Left ventricle myocardium inferior (tissue), 1 donor: ENCODE results near the gene SLC1A4. TPM values are rescaled to one million over a fixed set of nuclear protein-coding genes. Genes with fewer than 3 reads are reported as not detected.

ENCODE experiments used
- DNase-seq: peaks from one replicate; pipeline ENCODE4 v3.0.0-alpha.2; 2020
- H3K27ac ChIP-seq: fragments of 200-600 bp; replicated peaks from 2 replicates; pipeline ENCODE4 v1.8.0; 2021
- H3K27me3 ChIP-seq: fragments of 200-600 bp; 2 replicates; pipeline ENCODE4 v1.8.0; 2021; ENCODE audit warnings: low read depth
- H3K36me3 ChIP-seq: fragments of 200-600 bp; 2 replicates; pipeline ENCODE4 v1.8.0; 2021
- H3K4me1 ChIP-seq: fragments of 200-600 bp; 2 replicates; pipeline ENCODE4 v1.8.0; 2021
- H3K4me3 ChIP-seq: fragments of 200-600 bp; 2 replicates; pipeline ENCODE4 v1.8.0; 2021; ENCODE audit warnings: mild to moderate bottlenecking, moderate library complexity
- H3K9me3 ChIP-seq: fragments of 200-600 bp; replicated peaks from 2 replicates; pipeline ENCODE4 v1.8.0; 2021
- intact Hi-C: fragments of 100-400 bp; cut with micrococcal nuclease; formaldehyde crosslinking; loops from one replicate; pipeline ENCODE4 v1.11.0; 2022
- total RNA-seq: library from RNA; stranded (reverse); fragmentation: NEBNext Ultra II Directional; extraction: Animal tissue kit (Norgen Biotek cat#: 25700); gene quantifications from one replicate; pipeline ENCODE4 v1.2.1, GENCODE V29; 2021
- TF ChIP-seq, protein P1 (sequence below): fragments of 200-600 bp; IDR thresholded peaks from 2 replicates; pipeline ENCODE4 v1.8.0; 2021; ENCODE audit warnings: antibody characterized with exemption, mild to moderate bottlenecking, borderline replicate concordance
- donor health status: DM: no; HTN: yes; CAD: no; lungs with severe emphysema.

Gene SLC1A4
- total RNA-seq, 1 donor from 2014 or later, result 13.2 TPM

- TF ChIP-seq, protein P1, sequence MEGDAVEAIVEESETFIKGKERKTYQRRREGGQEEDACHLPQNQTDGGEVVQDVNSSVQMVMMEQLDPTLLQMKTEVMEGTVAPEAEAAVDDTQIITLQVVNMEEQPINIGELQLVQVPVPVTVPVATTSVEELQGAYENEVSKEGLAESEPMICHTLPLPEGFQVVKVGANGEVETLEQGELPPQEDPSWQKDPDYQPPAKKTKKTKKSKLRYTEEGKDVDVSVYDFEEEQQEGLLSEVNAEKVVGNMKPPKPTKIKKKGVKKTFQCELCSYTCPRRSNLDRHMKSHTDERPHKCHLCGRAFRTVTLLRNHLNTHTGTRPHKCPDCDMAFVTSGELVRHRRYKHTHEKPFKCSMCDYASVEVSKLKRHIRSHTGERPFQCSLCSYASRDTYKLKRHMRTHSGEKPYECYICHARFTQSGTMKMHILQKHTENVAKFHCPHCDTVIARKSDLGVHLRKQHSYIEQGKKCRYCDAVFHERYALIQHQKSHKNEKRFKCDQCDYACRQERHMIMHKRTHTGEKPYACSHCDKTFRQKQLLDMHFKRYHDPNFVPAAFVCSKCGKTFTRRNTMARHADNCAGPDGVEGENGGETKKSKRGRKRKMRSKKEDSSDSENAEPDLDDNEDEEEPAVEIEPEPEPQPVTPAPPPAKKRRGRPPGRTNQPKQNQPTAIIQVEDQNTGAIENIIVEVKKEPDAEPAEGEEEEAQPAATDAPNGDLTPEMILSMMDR, result no peak
- intact Hi-C loops, result loop anchor here (5.0 kb wide), 1 partner anchor 118 kb away; no protein-coding TSS in a partner anchor
- Histone ChIP-seq H3K4me3 (no peak overlapping the region), H3K9me3 (no peaks in the 10 kb centered on the region), H3K27ac (no peak overlapping the region), H3K36me3 (no peaks in the 10 kb centered on the region), H3K27me3 (no peaks in the 10 kb centered on the region), H3K4me1 (peaks cover 12% of the 10 kb centered on the region)
- no peak for DNase-seq
Measured at GRCh38 chr2:65035351-65035943, 46.2 kb downstream of the SLC1A4 start.

DNA sequence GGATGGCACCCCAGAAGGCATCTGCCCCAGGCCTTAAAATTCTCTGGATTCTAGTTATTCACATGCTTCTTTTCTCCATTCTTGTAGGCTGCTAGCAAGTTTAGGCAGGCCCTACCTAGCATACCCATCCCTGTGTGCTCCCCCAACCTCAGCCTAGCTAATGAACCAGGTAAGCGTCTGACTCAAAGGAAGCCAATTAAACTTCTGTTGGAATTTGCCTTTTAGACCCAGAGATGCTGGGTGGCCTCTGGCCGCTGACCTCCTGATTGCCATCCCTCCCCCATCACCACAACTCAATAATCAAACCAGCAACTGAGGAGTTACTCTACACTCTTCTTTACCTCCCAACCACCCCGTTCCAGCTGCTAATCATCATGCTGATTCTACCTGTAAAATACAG, 48.0 kb downstream of the SLC1A4 start:
- TF ChIP-seq, protein P1, result no peak
- no peak overlapping the region for H3K4me3 ChIP-seq
- no peaks in the 10 kb centered on the region for H3K27me3 ChIP-seq
- no peak overlapping the region for H3K27ac ChIP-seq
- H3K36me3 ChIP-seq, result no peaks in the 10 kb centered on the region
- peaks cover 8% of the 10 kb centered on the region for H3K4me1 ChIP-seq
- no peak for DNase-seq
- intact Hi-C loops, result loop anchor here (5.0 kb wide), 1 partner anchor 120 kb away; no protein-coding TSS in a partner anchor
- no peaks in the 10 kb centered on the region for H3K9me3 ChIP-seq

- no peak for DNase-seq
Measured at GRCh38 chr2:65039640-65040039, 50.4 kb downstream of the SLC1A4 start.

DNA sequence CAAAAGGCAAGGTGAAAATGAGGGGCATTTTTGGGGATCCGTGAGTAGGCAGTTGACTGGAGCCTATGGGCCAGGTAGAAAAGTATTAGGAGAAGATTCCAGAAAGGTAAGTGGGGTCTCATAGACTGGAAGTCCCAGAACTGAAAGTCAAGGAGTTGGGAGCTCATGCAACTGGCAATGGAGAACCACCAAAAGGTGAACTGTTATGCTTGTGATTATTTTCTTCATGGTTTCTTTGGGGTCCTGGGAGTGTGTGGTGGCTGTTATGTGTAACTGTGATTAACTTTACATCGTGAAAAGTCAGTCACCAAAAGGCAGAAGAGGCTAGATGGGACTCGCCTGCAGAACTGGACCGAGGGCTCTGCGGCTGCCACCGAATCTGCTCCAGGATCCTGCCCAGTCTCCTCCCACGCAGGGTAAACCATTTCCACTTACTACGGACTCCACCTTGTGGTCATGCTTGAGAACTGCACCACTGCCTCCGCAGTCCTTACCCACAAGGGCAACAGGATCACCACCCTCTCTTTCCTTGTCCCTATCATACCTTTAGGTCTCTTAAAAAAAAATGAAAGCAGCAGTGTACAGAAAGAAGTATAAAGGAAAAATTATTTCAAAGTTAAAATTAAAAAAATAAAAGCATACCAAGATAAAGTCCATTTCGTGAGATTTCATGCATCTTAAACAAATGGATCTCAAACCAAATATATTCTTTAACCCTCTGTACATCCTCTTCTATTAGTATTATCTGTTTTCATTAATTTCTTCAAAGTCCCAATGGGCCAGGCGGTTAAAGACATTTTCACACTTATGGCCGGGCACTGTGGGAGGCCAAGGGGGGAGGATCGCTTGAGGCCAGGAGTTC, 51.4 kb downstream of the SLC1A4 start:
- Histone ChIP-seq H3K36me3 (no peaks in the 10 kb centered on the region), H3K27ac (no peak overlapping the region), H3K27me3 (no peaks in the 10 kb centered on the region), H3K4me3 (peak overlapping the region; percentile 43), H3K9me3 (peaks cover 11% of the 10 kb centered on the region), H3K4me1 (peaks cover 16% of the 10 kb centered on the region)
- TF ChIP-seq, protein P1, result peak; percentile 99
- peak; percentile 82 for DNase-seq
- intact Hi-C loops, result no loop called here

More at GRCh38 chr2:65039640-65040039, 50.4 kb downstream of the SLC1A4 start:
- H3K9me3 ChIP-seq, result peaks cover 9% of the 10 kb centered on the region
- H3K27ac ChIP-seq, result no peak overlapping the region
- intact Hi-C loops, result loop anchor here (5.0 kb wide), 1 partner anchor 122 kb away; no protein-coding TSS in a partner anchor
- no peaks in the 10 kb centered on the region for H3K27me3 ChIP-seq
- H3K4me3 ChIP-seq, result no peak overlapping the region
- H3K4me1 ChIP-seq, result peaks cover 16% of the 10 kb centered on the region
- H3K36me3 ChIP-seq, result no peaks in the 10 kb centered on the region
- TF ChIP-seq, protein P1, result no peak

DNA sequence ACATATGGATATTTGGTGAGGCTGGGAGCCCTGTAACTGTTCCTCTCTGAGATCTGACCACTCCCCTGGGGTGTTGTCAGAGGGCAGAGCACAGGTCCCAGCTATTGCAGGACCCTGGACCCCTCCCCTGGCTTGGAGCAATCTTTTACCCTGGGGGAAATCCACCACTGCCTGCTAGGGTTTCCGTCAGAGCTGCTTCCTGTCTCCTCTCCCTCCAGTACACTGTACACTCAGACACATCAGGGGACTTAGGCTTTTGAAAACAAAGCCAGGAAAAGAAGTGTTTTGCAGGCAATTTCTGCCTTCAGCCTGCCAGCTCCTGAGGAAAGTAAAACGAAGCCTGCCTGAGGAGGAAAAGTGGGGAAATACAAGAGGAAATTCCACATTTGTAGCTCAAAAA, 53.8 kb downstream of the SLC1A4 start:
- TF ChIP-seq, protein P1, result no peak
- Histone ChIP-seq H3K27me3 (no peaks in the 10 kb centered on the region), H3K9me3 (peaks cover 11% of the 10 kb centered on the region), H3K4me1 (peaks cover 21% of the 10 kb centered on the region), H3K4me3 (no peak overlapping the region), H3K36me3 (no peaks in the 10 kb centered on the region), H3K27ac (peak overlapping the region; percentile 44)
- intact Hi-C loops, result no loop called here
- DNase-seq, result no peak
